SU-DHL-6 (cell line): Measurements from ENCODE around the gene KCNQ4.

Experiments
- CTCF ChIP-seq: fragments of 200-600 bp; sonication (generic); IDR thresholded peaks from one replicate; pipeline ENCODE4 v1.5.1; 2017; ENCODE audit warnings: antibody characterized with exemption, mild to moderate bottlenecking, low read length, moderate library complexity; ENCODE audit not compliant: insufficient read depth, poor library complexity, severe bottlenecking
- EZH2phosphoT487 ChIP-seq: fragments of 200-600 bp; sonication (generic), shearing (Covaris generic); conservative IDR thresholded peaks from 2 replicates; pipeline ENCODE4 v1.6.1; 2018; ENCODE audit warnings: mild to moderate bottlenecking, antibody characterized with exemption, low read length, moderate library complexity, mixed read lengths

GRCh38 chr1:40764981-40765380, 18.6 kb upstream of the KCNQ4 start:
- TF ChIP-seq CTCF: no peak
- TF ChIP-seq EZH2phosphoT487: no peak
